Upper lobe of left lung (tissue), 6 donors: ENCODE results near the gene CDR2L. TPM values are rescaled to one million over a fixed set of nuclear protein-coding genes. Genes with fewer than 3 reads are reported as not detected.

ENCODE experiments used
- ATAC-seq, 2 donors: fragments of 200-7000 bp; cut with Tn5 transposase; one replicate each; pipeline ENCODE4 v1.9.1; 2022; ENCODE audit warnings: mild to moderate bottlenecking in 2 of 2, moderate library complexity in 2 of 2; ENCODE audit not compliant: low FRiP score in 2 of 2
- DNase-seq, 2 donors: peaks; one replicate each; pipeline ENCODE4 v3.0.0-alpha.2; 2019 to 2020
- H3K27ac ChIP-seq, 4 donors: fragments of 200-600 bp; sonication (generic); one replicate each; pipeline ENCODE4 v1.5.1; 2016 to 2019
- H3K27me3 ChIP-seq, 4 donors: fragments of 200-600 bp; sonication (generic); one replicate each; pipeline ENCODE4 v1.5.1; 2017 to 2019
- H3K36me3 ChIP-seq, 4 donors: fragments of 200-600 bp; sonication (generic); one replicate each; pipeline ENCODE4 v1.5.1; 2016 to 2019
- H3K4me1 ChIP-seq, 4 donors: fragments of 200-600 bp; sonication (generic); one replicate each; pipeline ENCODE4 v1.5.1; 2018 to 2019
- H3K4me3 ChIP-seq, 4 donors: fragments of 200-600 bp; sonication (generic); one replicate each; pipeline ENCODE4 v1.5.1; 2017 to 2019; ENCODE audit warnings: mild to moderate bottlenecking in 2 of 4, moderate library complexity in 1 of 4
- H3K9me3 ChIP-seq, 4 donors: fragments of 200-600 bp; sonication (generic); one replicate each; pipeline ENCODE4 v1.5.1; 2018 to 2019
- CTCF ChIP-seq, 6 experiments: fragments of 450-650 bp in 4 of 6; fragments of 200-600 bp in 2 of 6; sonication (generic) in 2 of 6; IDR thresholded peaks; one replicate each; pipeline ENCODE4 v1.5.1; 2016 to 2019; ENCODE audit warnings: antibody characterized with exemption in 6 of 6
- EP300 ChIP-seq, 4 donors: sonication (generic); formaldehyde crosslinking; IDR thresholded peaks; one replicate each; pipeline ENCODE4 v1.5.1; 2017; ENCODE audit warnings: antibody characterized with exemption in 4 of 4, control low read depth in 2 of 4
- POLR2A ChIP-seq, 4 donors: fragments of 450-650 bp; IDR thresholded peaks; one replicate each; pipeline ENCODE4 v1.5.1; 2016 to 2017; ENCODE audit warnings: antibody characterized with exemption in 4 of 4, mild to moderate bottlenecking in 2 of 4
- POLR2AphosphoS5 ChIP-seq, 2 donors: sonication (generic); formaldehyde crosslinking; IDR thresholded peaks; one replicate each; pipeline ENCODE4 v1.5.1; 2017; ENCODE audit warnings: antibody characterized with exemption in 2 of 2
- WGBS, 2 donors: methylation state at CpG; one replicate each; pipeline ENCODE4 v1.1.5; 2017 to 2018; 5-methylcytosine and 5-hydroxymethylcytosine counted together
- total RNA-seq, 6 donors: library from RNA; depleted of rRNA in 4 of 6; stranded (reverse); fragments of >200 nt in 4 of 6; gene quantifications; one replicate each; pipeline versions ENCODE4 v1.1.0 to v1.2.1, GENCODE V29; 2016 to 2021
- donor health status: DM: no; HTN: no; CAD: no; lungs with moderate emphysema.
- donor health status: DM: no; HTN: yes; CAD: no; lungs with severe emphysema.

CDR2L gene
- total RNA-seq, 6 donors from 2014 or later: 15.6 to 48.8 (median 24.7) TPM

DNA sequence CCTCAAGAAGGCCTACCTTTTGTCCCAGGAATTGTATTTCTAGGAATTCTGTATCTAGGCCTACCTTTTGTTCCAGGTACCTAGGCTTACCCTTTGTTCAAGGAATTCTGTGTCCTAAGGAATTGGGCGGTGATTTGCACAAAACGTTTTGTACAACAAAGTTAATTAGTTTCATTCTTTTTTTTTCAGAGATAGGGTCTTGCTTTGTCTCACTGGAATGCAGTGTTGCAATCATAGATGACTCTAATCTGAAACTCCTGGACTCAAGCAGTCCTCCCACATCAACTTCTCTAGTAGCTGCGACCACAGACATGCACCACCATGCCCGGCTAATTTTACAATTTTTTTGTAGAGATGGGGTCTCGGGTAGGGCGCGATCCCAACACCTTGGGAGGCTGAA lies 7.0 kb downstream of the CDR2L start:
- TF ChIP-seq POLR2AphosphoS5 (IDR thresholded peaks at IDR 0.05) (no peak), EP300 (IDR thresholded peaks at IDR 0.05) (no peak), POLR2A (IDR thresholded peaks at IDR 0.05) (no peak), CTCF (IDR thresholded peaks at IDR 0.05) (no peak)
- H3K27me3 ChIP-seq: no peaks in the 10 kb centered on the region
- 80 to 88% methylated on average over 7 of the region's 7 CpGs for WGBS, 2 donors
- H3K9me3 ChIP-seq: no peaks in the 10 kb centered on the region
- H3K36me3 ChIP-seq: peaks cover 0 to 2% (median 0%) of the 10 kb centered on the region in 4 donors
- no peak overlapping the region for H3K4me3 ChIP-seq
- H3K27ac ChIP-seq: peak overlapping the region in 1 of 4 donors; percentile 9
- DNase-seq: no peak
- no peak for ATAC-seq
- H3K4me1 ChIP-seq: peaks cover 12 to 31% (median 20%) of the 10 kb centered on the region in 4 donors

DNA sequence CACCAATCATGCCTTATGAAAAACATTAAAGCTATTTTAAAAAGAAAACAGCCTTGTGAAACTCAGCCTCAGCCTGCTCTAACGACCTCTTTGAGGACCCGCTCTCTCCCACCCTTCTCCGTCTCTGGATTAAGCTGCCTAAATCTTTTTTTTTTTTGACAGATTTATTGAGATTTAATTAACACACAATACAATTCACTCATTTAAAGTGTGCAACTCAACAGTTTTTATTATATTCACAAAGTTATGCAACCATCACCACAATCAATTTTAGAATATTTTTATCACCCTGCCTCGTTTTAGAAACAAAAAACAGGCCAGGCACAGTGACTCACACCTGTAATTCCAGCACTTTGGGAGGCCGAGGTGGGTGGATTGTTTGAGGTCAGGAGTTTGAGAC lies 8.4 kb downstream of the CDR2L start:
- H3K27me3 ChIP-seq: no peaks in the 10 kb centered on the region
- H3K4me1 ChIP-seq: peaks cover 0 to 19% (median 14%) of the 10 kb centered on the region in 4 donors
- no peak for ATAC-seq
- 78 to 81% methylated on average over 5 of the region's 5 CpGs for WGBS, 2 donors
- H3K4me3 ChIP-seq: no peak overlapping the region
- peaks cover 0 to 13% (median 7%) of the 10 kb centered on the region in 4 donors for H3K36me3 ChIP-seq
- no peaks in the 10 kb centered on the region for H3K9me3 ChIP-seq
- TF ChIP-seq EP300 (IDR thresholded peaks at IDR 0.05) (no peak), CTCF (IDR thresholded peaks at IDR 0.05) (no peak), POLR2A (IDR thresholded peaks at IDR 0.05) (no peak), POLR2AphosphoS5 (IDR thresholded peaks at IDR 0.05) (no peak)
- no peak for DNase-seq
- H3K27ac ChIP-seq: no peak overlapping the region

- TF ChIP-seq CTCF (IDR thresholded peaks at IDR 0.05) (no peak), EP300 (IDR thresholded peaks at IDR 0.05) (no peak), POLR2AphosphoS5 (IDR thresholded peaks at IDR 0.05) (no peak), POLR2A (IDR thresholded peaks at IDR 0.05) (no peak)
- 72 to 79% methylated on average over 6 of the region's 6 CpGs for WGBS, 2 donors
- Histone ChIP-seq H3K36me3 (peaks cover 0 to 42% (median 25%) of the 10 kb centered on the region in 4 donors), H3K27me3 (no peaks in the 10 kb centered on the region), H3K9me3 (no peaks in the 10 kb centered on the region), H3K27ac (no peak overlapping the region), H3K4me3 (no peak overlapping the region), H3K4me1 (peaks cover 0 to 4% (median under 1%) of the 10 kb centered on the region in 4 donors)
- DNase-seq (no peak), ATAC-seq (no peak)
Observed at GRCh38 chr17:74998783-74999182, 11.4 kb downstream of the CDR2L start.

DNA sequence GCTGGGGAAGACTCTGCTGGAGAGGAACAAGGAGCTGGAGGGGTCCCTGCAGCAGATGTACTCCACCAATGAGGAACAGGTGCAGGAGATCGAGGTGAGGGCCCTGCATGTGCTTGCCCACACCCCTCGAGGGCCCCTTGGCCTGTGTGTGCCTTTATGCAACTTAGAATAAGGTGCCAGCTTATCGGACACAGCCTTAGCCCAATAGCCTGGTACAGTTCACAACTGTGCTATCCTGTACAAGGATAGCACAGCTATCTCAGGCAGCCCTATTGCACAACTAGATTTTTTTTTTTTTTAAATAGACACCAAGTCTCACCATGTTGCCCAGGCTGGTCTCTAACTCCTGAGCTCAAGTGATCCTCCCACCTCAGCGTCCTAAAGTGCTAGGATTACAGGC lies 12.1 kb downstream of the CDR2L start:
- peaks cover 0 to 50% (median 30%) of the 10 kb centered on the region in 4 donors for H3K36me3 ChIP-seq
- ATAC-seq: no peak
- no peak overlapping the region for H3K27ac ChIP-seq
- no peaks in the 10 kb centered on the region for H3K27me3 ChIP-seq
- no peak overlapping the region for H3K4me3 ChIP-seq
- TF ChIP-seq POLR2A (IDR thresholded peaks at IDR 0.05): no peak
- TF ChIP-seq CTCF (IDR thresholded peaks at IDR 0.05): no peak
- TF ChIP-seq POLR2AphosphoS5 (IDR thresholded peaks at IDR 0.05): no peak
- no peak for TF ChIP-seq EP300 (IDR thresholded peaks at IDR 0.05)
- H3K9me3 ChIP-seq: no peaks in the 10 kb centered on the region
- no peak for DNase-seq
- H3K4me1 ChIP-seq: no peaks in the 10 kb centered on the region
- whole genome bisulfite sequencing, 2 donors: 85 to 96% methylated on average over 3 to 4 of the region's 4 CpGs
